ENCODE measurements around the gene FDXACB1. TPM values are rescaled to one million over a fixed set of nuclear protein-coding genes. Genes with fewer than 3 reads are reported as not detected.

The FDXACB1 gene
- total RNA-seq, 2 donors from 2014 or later, result 1.3 to 1.8 TPM

DNA sequence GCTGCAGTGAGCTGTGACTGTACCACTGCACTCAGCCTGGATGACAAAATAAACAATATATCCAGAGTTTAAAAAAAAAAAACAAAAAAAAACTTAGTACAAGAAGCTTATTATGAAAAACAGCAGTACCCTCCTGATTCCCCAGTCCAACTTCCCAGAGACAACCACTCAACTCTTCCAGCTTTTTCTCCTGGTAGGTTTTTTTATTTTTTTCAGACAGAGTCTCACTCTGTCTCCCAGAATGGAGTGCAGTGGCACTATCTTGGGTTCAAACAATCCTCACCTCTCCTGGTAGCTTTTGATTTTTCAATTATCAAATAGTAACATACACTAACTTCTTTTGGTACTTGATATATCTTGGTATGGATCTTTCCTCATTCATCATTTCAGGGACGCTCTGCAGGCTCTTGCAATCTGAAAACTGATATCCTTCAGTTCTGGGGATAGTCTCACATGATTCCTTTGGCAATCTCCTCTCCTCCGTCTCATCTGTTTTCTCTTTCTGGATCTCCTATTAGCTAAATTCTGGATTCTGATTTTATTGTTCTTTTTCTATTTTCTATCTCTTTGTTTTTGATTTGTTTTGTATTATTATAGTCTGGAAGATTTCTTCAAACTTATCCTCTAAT is 52.5 kb downstream of the FDXACB1 start:
- intact Hi-C loops (cut with DNase I), result loop anchor here in 1 of 2 donors (10.0 kb wide), 1 partner anchor 432 kb away; no protein-coding TSS in a partner anchor
- DNase-seq (ENCODE audit: low spot score), result no peak

Other genes starting within 250 kb of the FDXACB1 start
- gene PPP2R1B, start 112.8 kb downstream of the FDXACB1 start, total RNA-seq, result 10 to 100 TPM; 16.7 to 22.5 TPM
- 10 to 100 TPM; 21.8 to 23.8 TPM for gene ALG9, start 7.6 kb downstream of the FDXACB1 start, total RNA-seq
- gene CFAP68, start 376 bp upstream of the FDXACB1 start, total RNA-seq, result 1 to 10 TPM; 9.0 to 9.2 TPM
- 100 to 1,000 TPM; 527 to 713 TPM for gene CRYAB, start 32.6 kb upstream of the FDXACB1 start, total RNA-seq
- gene HSPB2, start 33.6 kb upstream of the FDXACB1 start, total RNA-seq, result 10 to 100 TPM; 11.6 to 16.5 TPM
- 1 to 10 TPM; 1.6 to 1.7 TPM for gene C11orf52, start 39.7 kb upstream of the FDXACB1 start, total RNA-seq
- 10 to 100 TPM; 40.5 to 44.5 TPM for gene DIXDC1, start 58.2 kb upstream of the FDXACB1 start, total RNA-seq
- gene DLAT, start 146.2 kb upstream of the FDXACB1 start, total RNA-seq, result 10 to 100 TPM; 22.8 to 25.5 TPM
- 1 to 10 TPM in 1 of 2 donors, under 1 TPM in 1; 0.86 to 1.7 TPM for gene PIH1D2, start 194.9 kb upstream of the FDXACB1 start, total RNA-seq
- gene NKAPD1, start 195.1 kb upstream of the FDXACB1 start, total RNA-seq, result 10 to 100 TPM; 14.0 to 15.0 TPM
- 10 to 100 TPM; 53.8 to 64.6 TPM for gene TIMM8B, start 207.6 kb upstream of the FDXACB1 start, total RNA-seq
- gene SDHD, start 207.7 kb upstream of the FDXACB1 start, total RNA-seq, result 10 to 100 TPM; 70.5 to 84.5 TPM